Panc1 (cell line): ENCODE data around the gene CHRNE.

Experiments
- CTCF ChIP-seq: fragments of 450-650 bp; IDR thresholded peaks from 2 replicates; pipeline ENCODE4 v1.5.1; 2017; ENCODE audit warnings: mild to moderate bottlenecking
- POLR2AphosphoS5 ChIP-seq: IDR thresholded peaks from 2 replicates; pipeline ENCODE4 v1.6.1; 2012; ENCODE audit warnings: mild to moderate bottlenecking, low read depth, low read length, moderate library complexity
- REST ChIP-seq, 2 experiments: IDR thresholded peaks; 2 replicates each; pipeline ENCODE4 v1.6.1; 2011 to 2012; ENCODE audit warnings: low read depth in 2 of 2, control low read depth in 1 of 2, low read length in 1 of 2, mild to moderate bottlenecking in 1 of 2, moderate library complexity in 1 of 2; ENCODE audit not compliant: insufficient read depth in 1 of 2
- SIN3A ChIP-seq: IDR thresholded peaks from 2 replicates; pipeline ENCODE4 v1.6.1; 2012; ENCODE audit warnings: low read depth, mild to moderate bottlenecking, low read length, moderate library complexity, borderline replicate concordance; ENCODE audit not compliant: insufficient read depth
- TCF7L2 ChIP-seq: IDR thresholded peaks from 2 replicates; pipeline ENCODE4 v1.6.1; 2011; ENCODE audit warnings: mild to moderate bottlenecking, low read depth, low read length, inconsistent platforms

DNA sequence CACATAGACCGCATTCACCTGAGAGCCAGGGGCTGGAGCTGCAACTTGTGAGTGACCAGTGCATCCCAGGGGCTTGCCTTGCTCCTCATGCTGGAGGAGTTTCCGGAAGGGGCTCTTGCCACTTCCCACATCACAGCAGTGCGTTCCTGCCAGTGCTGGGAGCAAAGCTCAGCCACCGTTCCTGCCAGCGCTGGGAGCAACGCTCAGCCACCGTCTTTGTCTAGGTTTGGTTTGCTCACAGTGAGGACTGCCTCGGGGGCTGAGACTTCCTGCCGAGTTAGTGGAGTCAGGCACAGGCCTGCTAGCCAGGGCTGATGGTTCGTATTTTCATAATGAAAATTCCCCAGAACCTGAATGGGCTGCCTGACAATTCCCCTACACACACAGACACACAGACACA, 5.4 kb upstream of the CHRNE start:
- no peak for TF ChIP-seq CTCF
- no peak for TF ChIP-seq REST (IDR thresholded peaks at IDR 0.05; ENCODE audit: insufficient read depth in 1 of 2, low read depth in 2 of 2, low read length in 1 of 2)
- no peak for TF ChIP-seq POLR2AphosphoS5
- no peak for TF ChIP-seq TCF7L2
- no peak for TF ChIP-seq SIN3A
